H1 (cell line): ENCODE measurements around the gene PTEN. TPM values are rescaled to one million over a fixed set of nuclear protein-coding genes. Genes with fewer than 3 reads are reported as not detected.

Experiments
- CTCF ChIA-PET: fragments of 300-600 bp; sonication (Branson Sonifier 250); formaldehyde crosslinking; loops from one replicate; lab custom pipeline; 2021; ENCODE audit not compliant: partially characterized antibody; lab: Charles Lee
- POLR2A ChIA-PET: fragments of 300-600 bp; sonication (Branson Sonifier 250); formaldehyde crosslinking; loops from one replicate; lab custom pipeline; 2021; ENCODE audit warnings: inconsistent platforms; ENCODE audit not compliant: partially characterized antibody; lab: Charles Lee
- DNase-seq, 2 experiments: peaks; one replicate each; pipeline versions ENCODE4 v3.0.0 to v3.0.0-alpha.2; 2010 to 2022; ENCODE audit warnings: low spot score in 2 of 2, low read depth in 1 of 2, mixed read lengths in 1 of 2
- FAIRE-seq: peaks from 2 replicates; lab custom pipeline; 2011; peaks lifted over from hg19 to GRCh38; lab: Jason Lieb, UNC
- H2AFZ ChIP-seq: 2 replicates; pipeline ENCODE4 v1.8.1; 2012; ENCODE audit warnings: low read length, inconsistent platforms
- H2AK5ac ChIP-seq: 2 replicates; pipeline ENCODE4 v1.6.1; 2013; ENCODE audit warnings: low read depth, low read length
- H2BK120ac ChIP-seq: replicated peaks from 2 replicates; pipeline ENCODE3; 2013; ENCODE audit warnings: low read depth, low read length, inconsistent platforms
- H2BK12ac ChIP-seq: 2 replicates; pipeline ENCODE4 v1.6.1; 2013; ENCODE audit warnings: low read depth, low read length
- H2BK15ac ChIP-seq: 2 replicates; pipeline ENCODE4 v1.6.1; 2013; ENCODE audit warnings: low read length
- H2BK20ac ChIP-seq: 2 replicates; pipeline ENCODE4 v1.6.1; 2013; ENCODE audit warnings: low read length
- H2BK5ac ChIP-seq: 2 replicates; pipeline ENCODE4 v1.6.1; 2013; ENCODE audit warnings: low read depth, low read length
- H3K14ac ChIP-seq: 2 replicates; pipeline ENCODE4 v1.6.1; 2013; ENCODE audit warnings: inconsistent platforms; ENCODE audit not compliant: insufficient read length
- H3K18ac ChIP-seq: 2 replicates; pipeline ENCODE4 v1.6.1; 2013; ENCODE audit warnings: low read length; ENCODE audit errors: extremely low read depth
- H3K23ac ChIP-seq: 2 replicates; pipeline ENCODE4 v1.6.1; 2013; ENCODE audit warnings: inconsistent platforms; ENCODE audit not compliant: insufficient read length
- H3K23me2 ChIP-seq: 2 replicates; pipeline ENCODE4 v1.6.1; 2013; ENCODE audit warnings: low read depth, low read length
- H3K27ac ChIP-seq: 2 replicates; pipeline ENCODE4 v1.6.1; 2011; ENCODE audit warnings: low read depth, low read length, inconsistent platforms
- H3K27me3 ChIP-seq, 4 experiments: replicated peaks in 1 of 4; 1 replicate in 1 of 4; 2 replicates in 3 of 4; pipeline versions ENCODE4 v1.6.1 to v1.8.1; 2011 to 2013; ENCODE audit warnings: low read length in 3 of 4, mild to moderate bottlenecking in 3 of 4, inconsistent platforms in 2 of 4, mixed read lengths in 2 of 4, moderate library complexity in 1 of 4; ENCODE audit not compliant: control insufficient read depth in 3 of 4, insufficient read depth in 3 of 4; ENCODE audit errors: extremely low read depth in 1 of 4
- H3K36me3 ChIP-seq, 4 experiments: 2 replicates each; pipeline versions ENCODE4 v1.6.1 to v1.8.1; 2011 to 2013; ENCODE audit warnings: mild to moderate bottlenecking in 4 of 4, low read length in 3 of 4, moderate library complexity in 2 of 4, control low read depth in 1 of 4, inconsistent platforms in 1 of 4; ENCODE audit not compliant: insufficient read depth in 4 of 4, control insufficient read depth in 2 of 4
- H3K4ac ChIP-seq: replicated peaks from 2 replicates; pipeline ENCODE3; 2013; ENCODE audit warnings: low read length, low read depth, mixed read lengths, inconsistent platforms; ENCODE audit not compliant: insufficient read length
- H3K4me1 ChIP-seq, 4 experiments: replicated peaks in 1 of 4; 1 replicate in 1 of 4; 2 replicates in 3 of 4; pipeline versions ENCODE4 v1.6.1 to v1.8.1; 2011 to 2013; ENCODE audit warnings: low read length in 3 of 4, inconsistent platforms in 2 of 4, mixed read lengths in 1 of 4; ENCODE audit not compliant: insufficient read depth in 4 of 4, control insufficient read depth in 3 of 4
- H3K4me2 ChIP-seq, 2 experiments: 2 replicates each; pipeline versions ENCODE4 v1.6.1 to v1.8.1; 2011 to 2013; ENCODE audit warnings: low read depth in 2 of 2, low read length in 2 of 2, control low read depth in 1 of 2, inconsistent platforms in 1 of 2, mild to moderate bottlenecking in 1 of 2; ENCODE audit not compliant: insufficient read depth in 1 of 2
- H3K4me3 ChIP-seq, 4 experiments: fragments of 200-600, 300-600 bp in 1 of 4; sonication (generic), shearing (Covaris generic), sonication (Bioruptor Twin) in 1 of 4; 2 replicates each; pipeline versions ENCODE4 v1.5.1 to v1.8.1; 2011 to 2016; ENCODE audit warnings: low read length in 4 of 4, low read depth in 3 of 4, control low read depth in 2 of 4, inconsistent platforms in 2 of 4, mild to moderate bottlenecking in 2 of 4, mixed read lengths in 1 of 4, moderate library complexity in 1 of 4; ENCODE audit not compliant: insufficient read depth in 2 of 4; ENCODE audit errors: extremely low read depth in 1 of 4
- H3K56ac ChIP-seq: replicated peaks from 2 replicates; pipeline ENCODE3; 2013; ENCODE audit warnings: low read depth, mild to moderate bottlenecking, mixed read lengths, low read length, inconsistent platforms; ENCODE audit not compliant: insufficient read length
- H3K79me1 ChIP-seq: 2 replicates; pipeline ENCODE4 v1.6.1; 2013; ENCODE audit warnings: low read depth, low read length, control low read depth
- H3K79me2 ChIP-seq, 2 experiments: 2 replicates each; pipeline versions ENCODE4 v1.6.1 to v1.8.1; 2012 to 2013; ENCODE audit warnings: low read length in 2 of 2, mild to moderate bottlenecking in 2 of 2, inconsistent platforms in 1 of 2; ENCODE audit not compliant: insufficient read depth in 2 of 2, control insufficient read depth in 1 of 2
- H3K9ac ChIP-seq, 4 experiments: replicated peaks in 1 of 4; 1 replicate in 1 of 4; 2 replicates in 3 of 4; pipeline versions ENCODE4 v1.6.1 to v1.8.1; 2011 to 2013; ENCODE audit warnings: low read depth in 3 of 4, low read length in 3 of 4, control low read depth in 2 of 4, mild to moderate bottlenecking in 2 of 4, moderate library complexity in 2 of 4, inconsistent platforms in 1 of 4; ENCODE audit errors: extremely low read depth in 1 of 4
- H3K9me3 ChIP-seq, 2 experiments: 2 replicates each; pipeline versions ENCODE4 v1.6.1 to v1.8.1; 2012 to 2013; ENCODE audit warnings: mild to moderate bottlenecking in 2 of 2, moderate library complexity in 2 of 2, control low read depth in 1 of 2, inconsistent platforms in 1 of 2, low read depth in 1 of 2, low read length in 1 of 2, mixed read lengths in 1 of 2; ENCODE audit not compliant: insufficient read depth in 2 of 2
- H4K20me1 ChIP-seq, 2 experiments: replicated peaks in 1 of 2; 2 replicates each; pipeline versions ENCODE3 to v1.8.1; 2011 to 2013; ENCODE audit warnings: inconsistent platforms in 2 of 2, low read length in 2 of 2, mild to moderate bottlenecking in 1 of 2; ENCODE audit not compliant: insufficient read depth in 2 of 2, control insufficient read depth in 1 of 2
- H4K5ac ChIP-seq: 2 replicates; pipeline ENCODE4 v1.6.1; 2013; ENCODE audit warnings: low read length, low read depth, mixed read lengths, inconsistent platforms; ENCODE audit not compliant: insufficient read length
- H4K8ac ChIP-seq: 2 replicates; pipeline ENCODE4 v1.8.0; 2013; ENCODE audit warnings: mild to moderate bottlenecking, moderate library complexity, low read length, inconsistent platforms; ENCODE audit not compliant: insufficient read depth; ENCODE audit errors: extremely low read depth
- H4K91ac ChIP-seq: replicated peaks from 2 replicates; pipeline ENCODE3; 2013; ENCODE audit warnings: low read length, mixed read lengths, inconsistent platforms; ENCODE audit not compliant: insufficient read length
- ZNF274 ChIP-seq: IDR thresholded peaks from 2 replicates; pipeline ENCODE4 v1.7.0; 2012; ENCODE audit warnings: low read length, borderline replicate concordance; ENCODE audit errors: extremely low read depth
- WGBS, 2 experiments: shearing (Covaris generic) in 1 of 2; methylation state at CpG; one replicate each; pipeline versions ENCODE4 v1.1.6 to v1.1.7; 2013 to 2015; ENCODE audit warnings: low lambda C conversion rate in 2 of 2, mixed read lengths in 2 of 2, inconsistent platforms in 1 of 2, low coverage in 1 of 2, missing lambda C conversion rate in 1 of 2; ENCODE audit not compliant: insufficient replicate concordance in 2 of 2, insufficient coverage in 1 of 2, insufficient read length in 1 of 2; ENCODE audit errors: extremely low coverage in 1 of 2, missing lambda C conversion rate in 1 of 2; 5-methylcytosine and 5-hydroxymethylcytosine counted together
- polyA plus RNA-seq, 7 experiments: library from polyadenylated mRNA; depleted of rRNA in 3 of 7; stranded (reverse) in 5 of 7; unstranded in 2 of 7; fragments of >200 nt in 5 of 7; fragments of 200-250 nt in 2 of 7; gene quantifications; 1 replicate in 5 of 7; 2 replicates in 1 of 7; 4 replicates in 1 of 7; pipeline versions ENCODE4 v1.2.1 to v1.2.3, GENCODE V29; 2011 to 2013; ENCODE audit warnings: missing spikeins in 2 of 7, mixed read lengths in 2 of 7
- total RNA-seq: library from RNA; stranded (reverse); fragmentation: NEBNext Ultra II Directional; extraction: Animal tissue kit (Norgen Biotek cat#: 25700); gene quantifications from 2 replicates; pipeline ENCODE4 v1.2.1, GENCODE V29; 2021

The PTEN gene
- total and polyA plus RNA-seq, 2 of the 8 experiments (the other 6 are each of a cell fraction or from before 2014, with no cell fraction given), result 6.3 to 48.7 TPM

DNA sequence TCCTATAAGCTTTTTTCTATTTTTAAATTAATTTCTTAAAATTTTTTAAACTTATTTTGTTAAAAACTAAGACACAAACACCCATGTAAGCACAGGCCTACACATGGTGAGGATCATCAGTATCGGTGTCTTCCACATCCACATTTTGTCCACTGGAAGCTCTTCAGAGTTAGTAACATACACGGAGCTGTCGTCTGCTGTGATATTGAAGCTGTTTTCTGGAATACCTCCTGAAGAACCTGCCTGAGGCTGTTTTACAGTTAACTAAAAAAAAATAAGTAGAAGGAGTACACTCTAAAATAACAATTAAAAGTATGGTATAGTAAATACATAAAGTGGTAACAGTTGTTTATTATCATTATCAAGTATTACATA, 17.8 kb upstream of the PTEN start:
- no peak overlapping the region for H2AFZ ChIP-seq
- H3K4me1 ChIP-seq, result no peaks in the 10 kb centered on the region
- no peaks in the 10 kb centered on the region for H3K79me1 ChIP-seq
- H4K20me1 ChIP-seq, result no peaks in the 10 kb centered on the region
- no peaks in the 10 kb centered on the region for H3K36me3 ChIP-seq
- 93% methylated on average over 3 of the region's 3 CpGs; no CpG with 5 or more reads in 1 of the 2 experiments for WGBS, 2 experiments
- no peak overlapping the region for H2AK5ac ChIP-seq
- H3K4me3 ChIP-seq, result no peak overlapping the region
- no peak overlapping the region for H3K56ac ChIP-seq
- H3K4ac ChIP-seq, result no peak overlapping the region
- ChIA-PET CTCF (interaction anchor here (1.0 to 2.0 kb wide), 3 partner anchors 13 to 269 kb away, joined by 4 to 5 read pairs (median 4); no protein-coding TSS in a partner anchor), POLR2A (interaction anchor here (1.8 kb wide), 1 partner anchor 17 kb away, joined by 10 read pairs; the partner anchor contains the start of genes KLLN and PTEN)
- H2BK15ac ChIP-seq, result no peak overlapping the region
- no peak overlapping the region for H2BK5ac ChIP-seq
- no peaks in the 10 kb centered on the region for H3K27me3 ChIP-seq
- H3K9me3 ChIP-seq, result no peaks in the 10 kb centered on the region
- DNase-seq (no peak), FAIRE-seq (no peak)
- no peak overlapping the region for H4K8ac ChIP-seq
- no peak overlapping the region for H4K91ac ChIP-seq
- H4K5ac ChIP-seq, result no peak overlapping the region
- H2BK20ac ChIP-seq, result no peak overlapping the region
- no peak overlapping the region for H3K9ac ChIP-seq
- no peak overlapping the region for H2BK12ac ChIP-seq
- no peaks in the 10 kb centered on the region for H3K79me2 ChIP-seq
- no peak overlapping the region for H3K27ac ChIP-seq
- H3K4me2 ChIP-seq, result no peak overlapping the region
- no peak overlapping the region for H3K23ac ChIP-seq
- H3K14ac ChIP-seq, result no peak overlapping the region
- H2BK120ac ChIP-seq, result no peak overlapping the region
- H3K18ac ChIP-seq, result no peak overlapping the region
- no peaks in the 10 kb centered on the region for H3K23me2 ChIP-seq
- no peak for TF ChIP-seq ZNF274
